Neural cell (in vitro differentiated cells): ENCODE results near the gene RETREG1. TPM values are rescaled to one million over a fixed set of nuclear protein-coding genes. Genes with fewer than 3 reads are reported as not detected.

Experiments used
- H2AFZ ChIP-seq: fragments of 200-600, 300-800 bp; sonication (generic), shearing (Covaris generic); 2 replicates; pipeline ENCODE4 v1.6.0; 2014; ENCODE audit warnings: low read depth, mild to moderate bottlenecking, antibody characterized with exemption, low read length, moderate library complexity
- H3F3A ChIP-seq: fragments of 200-600 bp; shearing (Covaris generic); 2 replicates; pipeline ENCODE4 v1.6.1; 2016; ENCODE audit warnings: mild to moderate bottlenecking, moderate library complexity, mixed read lengths, antibody characterized with exemption, low read length; ENCODE audit not compliant: insufficient read depth, poor library complexity, severe bottlenecking
- H3K27ac ChIP-seq: fragments of 200-600, 300-800 bp; sonication (generic), shearing (Covaris generic); 2 replicates; pipeline ENCODE4 v1.5.1; 2014; ENCODE audit warnings: mild to moderate bottlenecking, low read length, moderate library complexity
- H3K27me3 ChIP-seq: fragments of 300-800, 200-600 bp; sonication (generic), shearing (Covaris generic); 2 replicates; pipeline ENCODE4 v1.6.0; 2014; ENCODE audit warnings: mild to moderate bottlenecking, low read depth, low read length, moderate library complexity; ENCODE audit not compliant: insufficient read depth
- H3K36me3 ChIP-seq: fragments of 300-800, 200-600 bp; sonication (generic), shearing (Covaris generic); 2 replicates; pipeline ENCODE4 v1.5.1; 2014; ENCODE audit warnings: mild to moderate bottlenecking, antibody characterized with exemption, low read length, moderate library complexity; ENCODE audit not compliant: insufficient read depth
- H3K4me2 ChIP-seq: fragments of 300-800, 200-600 bp; sonication (generic), shearing (Covaris generic); 2 replicates; pipeline ENCODE4 v1.6.0; 2014; ENCODE audit warnings: mild to moderate bottlenecking, low read length
- H3K4me3 ChIP-seq: fragments of 300-800, 200-600 bp; sonication (generic), shearing (Covaris generic); 2 replicates; pipeline ENCODE4 v1.5.1; 2014; ENCODE audit warnings: mild to moderate bottlenecking, low read length, moderate library complexity
- H3K79me2 ChIP-seq: fragments of 200-600 bp; shearing (Covaris generic); replicated peaks from 2 replicates; pipeline ENCODE4 v1.6.0; 2014; ENCODE audit warnings: mild to moderate bottlenecking, low read length, moderate library complexity; ENCODE audit not compliant: insufficient read depth
- H3K9ac ChIP-seq: fragments of 300-800, 200-600 bp; sonication (generic), shearing (Covaris generic); 2 replicates; pipeline ENCODE4 v1.6.1; 2016; ENCODE audit warnings: mild to moderate bottlenecking, low read length, mixed read lengths
- H3K9me2 ChIP-seq: fragments of 200-600 bp; shearing (Covaris generic); 2 replicates; pipeline ENCODE4 v1.6.1; 2016; ENCODE audit warnings: mild to moderate bottlenecking, low read length, mixed read lengths; ENCODE audit not compliant: insufficient read depth
- H3K9me3 ChIP-seq: fragments of 200-600, 300-800 bp; sonication (generic), shearing (Covaris generic); 2 replicates; pipeline ENCODE4 v1.6.1; 2016; ENCODE audit warnings: mild to moderate bottlenecking, mixed run types, low read length, moderate library complexity, mixed read lengths
- H4K20me1 ChIP-seq: fragments of 200-600 bp; shearing (Covaris generic); 2 replicates; pipeline ENCODE4 v1.6.1; 2016; ENCODE audit warnings: mild to moderate bottlenecking, mixed run types; ENCODE audit not compliant: insufficient read depth
- CTCF ChIP-seq: fragments of 450-650 bp; IDR thresholded peaks from 2 replicates; pipeline ENCODE4 v1.5.1; 2014; ENCODE audit warnings: antibody characterized with exemption, mild to moderate bottlenecking, moderate library complexity; ENCODE audit not compliant: poor library complexity, severe bottlenecking
- EP300 ChIP-seq: fragments of 450-650 bp; conservative IDR thresholded peaks from 2 replicates; pipeline ENCODE4 v1.6.1; 2014; ENCODE audit warnings: antibody characterized with exemption, mild to moderate bottlenecking, moderate library complexity; ENCODE audit not compliant: poor library complexity, severe bottlenecking
- EZH2 ChIP-seq: fragments of 200-600, 300-800 bp; shearing (Covaris generic), sonication (generic); IDR thresholded peaks from 2 replicates; pipeline ENCODE4 v1.6.1; 2014; ENCODE audit warnings: antibody characterized with exemption, low read length, borderline replicate concordance, mild to moderate bottlenecking; ENCODE audit not compliant: insufficient read depth, poor library complexity, severe bottlenecking
- MXI1 ChIP-seq: fragments of 450-650 bp; conservative IDR thresholded peaks from 2 replicates; pipeline ENCODE4 v1.6.1; 2014; ENCODE audit warnings: antibody characterized with exemption, mild to moderate bottlenecking; ENCODE audit not compliant: poor library complexity, severe bottlenecking
- POLR2AphosphoS5 ChIP-seq: IDR thresholded peaks from 2 replicates; pipeline ENCODE4 v1.6.1; 2012
- RAD21 ChIP-seq: fragments of 450-650 bp; conservative IDR thresholded peaks from 2 replicates; pipeline ENCODE4 v1.6.1; 2014; ENCODE audit warnings: antibody characterized with exemption, mild to moderate bottlenecking, moderate library complexity
- REST ChIP-seq: IDR thresholded peaks from 2 replicates; pipeline ENCODE4 v1.6.1; 2012; ENCODE audit warnings: borderline replicate concordance
- SMC3 ChIP-seq: fragments of 450-650 bp; conservative IDR thresholded peaks from 2 replicates; pipeline ENCODE4 v1.6.1; 2014; ENCODE audit warnings: antibody characterized with exemption, mild to moderate bottlenecking, moderate library complexity; ENCODE audit not compliant: poor library complexity
- TAF1 ChIP-seq: IDR thresholded peaks from 2 replicates; pipeline ENCODE4 v1.6.1; 2012; ENCODE audit warnings: low read depth
- polyA plus RNA-seq: library from polyadenylated mRNA; depleted of rRNA; stranded (reverse); fragments of >200 nt; gene quantifications from 2 replicates; pipeline ENCODE4 v1.2.3, GENCODE V29; 2014

RETREG1 gene
- polyA plus RNA-seq, 1 donor from 2014 or later: 25.4 TPM

GRCh38 chr5:16508730-16509531 lies 107.9 kb downstream of the RETREG1 start:
- H3K27ac ChIP-seq: no peak overlapping the region
- H2AFZ ChIP-seq: no peak overlapping the region
- H3K27me3 ChIP-seq: no peaks in the 10 kb centered on the region
- no peak overlapping the region for H3K9ac ChIP-seq
- H3K4me2 ChIP-seq: no peak overlapping the region
- no peaks in the 10 kb centered on the region for H3F3A ChIP-seq
- TF ChIP-seq POLR2AphosphoS5: no peak
- TF ChIP-seq EP300: no peak
- TF ChIP-seq TAF1: no peak
- no peak for TF ChIP-seq CTCF
- TF ChIP-seq MXI1: no peak
- TF ChIP-seq RAD21: no peak
- TF ChIP-seq REST: no peak
- TF ChIP-seq SMC3: no peak
- no peak for TF ChIP-seq EZH2
- no peaks in the 10 kb centered on the region for H4K20me1 ChIP-seq
- no peaks in the 10 kb centered on the region for H3K36me3 ChIP-seq
- H3K9me2 ChIP-seq: no peaks in the 10 kb centered on the region
- no peaks in the 10 kb centered on the region for H3K9me3 ChIP-seq
- no peaks in the 10 kb centered on the region for H3K79me2 ChIP-seq
- no peak overlapping the region for H3K4me3 ChIP-seq

- Histone ChIP-seq H3K36me3 (no peaks in the 10 kb centered on the region), H3K9me2 (no peaks in the 10 kb centered on the region), H2AFZ (no peak overlapping the region), H3K4me2 (no peak overlapping the region), H3K27me3 (no peaks in the 10 kb centered on the region), H3K27ac (no peak overlapping the region), H4K20me1 (no peaks in the 10 kb centered on the region), H3F3A (no peaks in the 10 kb centered on the region), H3K9ac (no peak overlapping the region), H3K79me2 (no peaks in the 10 kb centered on the region), H3K9me3 (no peaks in the 10 kb centered on the region), H3K4me3 (no peak overlapping the region)
- TF ChIP-seq EP300 (no peak), CTCF (no peak), MXI1 (no peak), SMC3 (no peak), TAF1 (no peak), REST (no peak), POLR2AphosphoS5 (no peak), RAD21 (no peak), EZH2 (no peak)
Observed at GRCh38 chr5:16507716-16508115, 109.1 kb downstream of the RETREG1 start.
